Keratinocyte (primary cell): Measurements from ENCODE around the gene IL1RL2. TPM values are rescaled to one million over a fixed set of nuclear protein-coding genes. Genes with fewer than 3 reads are reported as not detected.

Experiments
- DNase-seq: peaks from one replicate; pipeline ENCODE4 v3.0.0-alpha.2; 2011; ENCODE audit warnings: low read depth, missing footprints, low spot score
- FAIRE-seq: peaks from 2 replicates; lab custom pipeline; 2011; peaks lifted over from hg19 to GRCh38; lab: Jason Lieb, UNC
- H2AFZ ChIP-seq: 2 replicates; pipeline ENCODE4 v1.6.0; 2012; ENCODE audit warnings: low read length, control low read depth, inconsistent platforms; ENCODE audit not compliant: control insufficient read depth
- H3K27ac ChIP-seq: 2 replicates; pipeline ENCODE4 v1.5.1; 2011; ENCODE audit warnings: low read length; ENCODE audit not compliant: control insufficient read depth, insufficient read depth
- H3K27me3 ChIP-seq: 3 replicates; pipeline ENCODE4 v1.6.0; 2011; ENCODE audit warnings: low read length; ENCODE audit not compliant: control insufficient read depth, insufficient read depth; ENCODE audit errors: extremely low read depth
- H3K36me3 ChIP-seq, 2 experiments: 2 replicates in 1 of 2; 3 replicates in 1 of 2; pipeline ENCODE4 v1.5.1; 2011; ENCODE audit warnings: low read length in 2 of 2, mild to moderate bottlenecking in 1 of 2; ENCODE audit not compliant: control insufficient read depth in 2 of 2, insufficient read depth in 2 of 2; ENCODE audit errors: extremely low read depth in 1 of 2
- H3K4me1 ChIP-seq: 3 replicates; pipeline ENCODE4 v1.5.1; 2011; ENCODE audit warnings: low read length; ENCODE audit not compliant: control insufficient read depth, insufficient read depth; ENCODE audit errors: extremely low read depth
- H3K4me2 ChIP-seq: 3 replicates; pipeline ENCODE4 v1.6.0; 2011; ENCODE audit warnings: low read depth, low read length; ENCODE audit not compliant: control insufficient read depth, insufficient read depth; ENCODE audit errors: extremely low read depth
- H3K4me3 ChIP-seq, 3 experiments: fragments of 200-600 bp in 1 of 3; sonication (generic) in 1 of 3; 2 replicates in 2 of 3; 3 replicates in 1 of 3; pipeline ENCODE4 v1.5.1; 2011 to 2016; ENCODE audit warnings: low read length in 3 of 3, mild to moderate bottlenecking in 3 of 3, control low read depth in 2 of 3, inconsistent platforms in 1 of 3, low read depth in 1 of 3, mixed read lengths in 1 of 3, mixed run types in 1 of 3, moderate library complexity in 1 of 3; ENCODE audit not compliant: control insufficient read depth in 2 of 3, insufficient read depth in 2 of 3; ENCODE audit errors: extremely low read depth in 1 of 3
- H3K79me2 ChIP-seq: 2 replicates; pipeline ENCODE4 v1.6.0; 2012; ENCODE audit warnings: low read length; ENCODE audit not compliant: control insufficient read depth, insufficient read depth
- H3K9ac ChIP-seq: 3 replicates; pipeline ENCODE4 v1.6.0; 2011; ENCODE audit warnings: low read length; ENCODE audit not compliant: control insufficient read depth, insufficient read depth; ENCODE audit errors: extremely low read depth
- H3K9me1 ChIP-seq: 3 replicates; pipeline ENCODE4 v1.6.0; 2011; ENCODE audit warnings: low read length; ENCODE audit not compliant: control insufficient read depth, insufficient read depth; ENCODE audit errors: extremely low read depth
- H3K9me3 ChIP-seq: 2 replicates; pipeline ENCODE4 v1.5.1; 2012; ENCODE audit warnings: low read depth, low read length; ENCODE audit not compliant: control insufficient read depth
- H4K20me1 ChIP-seq: 3 replicates; pipeline ENCODE4 v1.6.0; 2011; ENCODE audit warnings: low read length; ENCODE audit not compliant: control insufficient read depth, insufficient read depth; ENCODE audit errors: extremely low read depth
- EZH2 ChIP-seq: IDR thresholded peaks from one replicate; pipeline ENCODE4 v1.6.1; 2012; ENCODE audit warnings: inconsistent platforms, mild to moderate bottlenecking, low read length, moderate library complexity
- dilution Hi-C: fragments of 300-500 bp; cut with MboI; formaldehyde crosslinking; loops from one replicate; pipeline ENCODE4 v1.7.0; 2020; ENCODE audit warnings: low sequenced_read_pairs; ENCODE audit not compliant: extremely low pct_ligation_motif_present
- polyA plus RNA-seq, 5 experiments: library from polyadenylated mRNA; depleted of rRNA in 3 of 5; stranded (reverse) in 3 of 5; stranded (forward) in 1 of 5; unstranded in 1 of 5; fragments of >200 nt; gene quantifications; 1 replicate in 1 of 5; 2 replicates in 3 of 5; 3 replicates in 1 of 5; pipeline versions ENCODE4 v1.2.1 to v1.2.3, GENCODE V29; 2011 to 2012; ENCODE audit warnings: missing spikeins in 2 of 5, low read depth in 1 of 5, low replicate concordance in 1 of 5
- TF ChIP-seq, protein P1 (sequence below), 3 experiments: IDR thresholded peaks in 1 of 3; conservative IDR thresholded peaks in 1 of 3; optimal IDR thresholded peaks in 1 of 3; 2 replicates in 2 of 3; 3 replicates in 1 of 3; pipeline versions ENCODE3 to v1.5.1; 2011; ENCODE audit warnings: low read length in 3 of 3, mild to moderate bottlenecking in 3 of 3, moderate library complexity in 2 of 3, control low read depth in 1 of 3, inconsistent platforms in 1 of 3; ENCODE audit not compliant: insufficient read depth in 2 of 3; ENCODE audit errors: extremely low read depth in 1 of 3

IL1RL2 gene
- polyA plus RNA-seq, 1 donor (not counting 4 experiments of a cell fraction or from before 2014, with no cell fraction given), result 1.5 TPM

- Histone ChIP-seq H3K27ac (no peak overlapping the region), H4K20me1 (no peaks in the 10 kb centered on the region), H3K9me3 (no peaks in the 10 kb centered on the region), H3K79me2 (no peaks in the 10 kb centered on the region), H3K9me1 (no peaks in the 10 kb centered on the region), H3K4me2 (no peak overlapping the region), H3K4me1 (peaks cover 4% of the 10 kb centered on the region), H3K4me3 (no peak overlapping the region), H3K36me3 (no peaks in the 10 kb centered on the region), H2AFZ (no peak overlapping the region), H3K9ac (no peak overlapping the region), H3K27me3 (peaks cover 8% of the 10 kb centered on the region)
- FAIRE-seq, result no peak
- DNase-seq, result no peak
- TF ChIP-seq EZH2, result no peak
- TF ChIP-seq, protein P1, sequence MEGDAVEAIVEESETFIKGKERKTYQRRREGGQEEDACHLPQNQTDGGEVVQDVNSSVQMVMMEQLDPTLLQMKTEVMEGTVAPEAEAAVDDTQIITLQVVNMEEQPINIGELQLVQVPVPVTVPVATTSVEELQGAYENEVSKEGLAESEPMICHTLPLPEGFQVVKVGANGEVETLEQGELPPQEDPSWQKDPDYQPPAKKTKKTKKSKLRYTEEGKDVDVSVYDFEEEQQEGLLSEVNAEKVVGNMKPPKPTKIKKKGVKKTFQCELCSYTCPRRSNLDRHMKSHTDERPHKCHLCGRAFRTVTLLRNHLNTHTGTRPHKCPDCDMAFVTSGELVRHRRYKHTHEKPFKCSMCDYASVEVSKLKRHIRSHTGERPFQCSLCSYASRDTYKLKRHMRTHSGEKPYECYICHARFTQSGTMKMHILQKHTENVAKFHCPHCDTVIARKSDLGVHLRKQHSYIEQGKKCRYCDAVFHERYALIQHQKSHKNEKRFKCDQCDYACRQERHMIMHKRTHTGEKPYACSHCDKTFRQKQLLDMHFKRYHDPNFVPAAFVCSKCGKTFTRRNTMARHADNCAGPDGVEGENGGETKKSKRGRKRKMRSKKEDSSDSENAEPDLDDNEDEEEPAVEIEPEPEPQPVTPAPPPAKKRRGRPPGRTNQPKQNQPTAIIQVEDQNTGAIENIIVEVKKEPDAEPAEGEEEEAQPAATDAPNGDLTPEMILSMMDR (optimal IDR thresholded peaks at IDR 0.05 in 1 of 3, IDR thresholded peaks at IDR 0.05 in 1 of 3, conservative IDR thresholded peaks at IDR 0.05 in 1 of 3; ENCODE audit: extremely low read depth in 1 of 3, insufficient read depth in 2 of 3, low read length in 3 of 3), result no peak
- dilution Hi-C loops, result no loop called here
Observed at GRCh38 chr2:102289129-102289528, 102.3 kb downstream of the IL1RL2 start.

Other genes starting within 250 kb of the IL1RL2 start
- 24.6 to 57.3 TPM (median 47.7 TPM) in 3 replicates for gene IL1R2, start 195.1 kb upstream of the IL1RL2 start, polyA plus RNA-seq
- 6.9 to 10.5 TPM (median 7.5 TPM) in 3 replicates for gene IL1R1, start 44.3 kb upstream of the IL1RL2 start, polyA plus RNA-seq
- gene IL1RL1, start 124.5 kb downstream of the IL1RL2 start, polyA plus RNA-seq, result 0.22 to 1.3 TPM (median 0.93 TPM) in 3 replicates
- gene IL18R1, start 168.8 kb downstream of the IL1RL2 start, polyA plus RNA-seq, result 1.5 to 1.7 TPM (median 1.6 TPM) in 3 replicates
- not detected in 3 replicates for gene IL18RAP, start 236.1 kb downstream of the IL1RL2 start, polyA plus RNA-seq